Ishikawa (cell line): Measurements from ENCODE around the gene STPG3.

ENCODE experiments used
- CEBPB ChIP-seq: IDR thresholded peaks from 2 replicates; pipeline ENCODE4 v1.6.1; 2012
- CREB1 ChIP-seq: IDR thresholded peaks from 2 replicates; pipeline ENCODE4 v1.6.1; 2012; ENCODE audit warnings: low read depth
- EGR1 ChIP-seq: IDR thresholded peaks from 2 replicates; pipeline ENCODE4 v1.6.1; 2012
- EP300 ChIP-seq: IDR thresholded peaks from 2 replicates; pipeline ENCODE4 v1.6.1; 2012; ENCODE audit warnings: borderline replicate concordance
- FOXM1 ChIP-seq: IDR thresholded peaks from 2 replicates; pipeline ENCODE4 v1.6.1; 2012; ENCODE audit warnings: low read depth, borderline replicate concordance
- MAX ChIP-seq: IDR thresholded peaks from 2 replicates; pipeline ENCODE4 v1.6.1; 2012
- NFIC ChIP-seq: IDR thresholded peaks from 2 replicates; pipeline ENCODE4 v1.6.1; 2012
- RAD21 ChIP-seq: IDR thresholded peaks from 2 replicates; pipeline ENCODE4 v1.6.1; 2012; ENCODE audit warnings: low read depth
- REST ChIP-seq: IDR thresholded peaks from 2 replicates; pipeline ENCODE4 v1.6.1; 2012; ENCODE audit warnings: low read depth, mild to moderate bottlenecking
- TAF1 ChIP-seq: IDR thresholded peaks from 2 replicates; pipeline ENCODE4 v1.6.1; 2012; ENCODE audit warnings: low read depth, mild to moderate bottlenecking
- TCF12 ChIP-seq: IDR thresholded peaks from 2 replicates; pipeline ENCODE4 v1.6.1; 2012; ENCODE audit warnings: low read depth
- TEAD4 ChIP-seq: IDR thresholded peaks from 2 replicates; pipeline ENCODE4 v1.6.1; 2012
- USF1 ChIP-seq: IDR thresholded peaks from 2 replicates; pipeline ENCODE4 v1.6.1; 2012
- YY1 ChIP-seq: IDR thresholded peaks from 2 replicates; pipeline ENCODE4 v1.6.1; 2012; ENCODE audit warnings: low read depth
- ZBTB7A ChIP-seq: IDR thresholded peaks from 2 replicates; pipeline ENCODE4 v1.6.1; 2012; ENCODE audit warnings: low read depth

Gene STPG3

GRCh38 chr9:137256856-137257255 is 5.8 kb downstream of the STPG3 start:
- TF ChIP-seq MAX (no peak), EP300 (no peak), USF1 (no peak), TCF12 (no peak), REST (no peak), EGR1 (no peak), ZBTB7A (no peak), NFIC (no peak), CREB1 (no peak), YY1 (no peak), CEBPB (no peak), FOXM1 (no peak)

- no peak for TF ChIP-seq EP300
- TF ChIP-seq CREB1 = no peak
- TF ChIP-seq TCF12 = no peak
- TF ChIP-seq TEAD4 = no peak
- TF ChIP-seq REST = no peak
- no peak for TF ChIP-seq YY1
- no peak for TF ChIP-seq RAD21
- TF ChIP-seq ZBTB7A = no peak
- TF ChIP-seq USF1 = no peak
- no peak for TF ChIP-seq TAF1
- TF ChIP-seq MAX = no peak
- TF ChIP-seq FOXM1 = no peak
- TF ChIP-seq CEBPB = no peak
- no peak for TF ChIP-seq NFIC
- TF ChIP-seq EGR1 = no peak
Observed at GRCh38 chr9:137262909-137263285, 11.8 kb downstream of the STPG3 start.

GRCh38 chr9:137263506-137263905 is 12.4 kb downstream of the STPG3 start:
- TF ChIP-seq REST (no peak), TAF1 (no peak), CREB1 (no peak), EGR1 (no peak), USF1 (no peak), TEAD4 (no peak), CEBPB (no peak), ZBTB7A (no peak), NFIC (no peak), YY1 (no peak), MAX (no peak), RAD21 (no peak), TCF12 (no peak), EP300 (no peak), FOXM1 (no peak)

- TF ChIP-seq CEBPB (no peak), EP300 (no peak), EGR1 (no peak), MAX (no peak), ZBTB7A (no peak), TEAD4 (no peak), NFIC (no peak), REST (no peak), YY1 (no peak), FOXM1 (no peak), CREB1 (no peak), USF1 (no peak)
Observed at GRCh38 chr9:137264067-137264466, 13.0 kb downstream of the STPG3 start.
